ENCODE measurements around the gene CCDC6. TPM values are rescaled to one million over a fixed set of nuclear protein-coding genes. Genes with fewer than 3 reads are reported as not detected.

CCDC6 gene
- total RNA-seq, 4 donors from 2014 or later, result 26.6 to 43.3 (median 29.5) TPM

DNA sequence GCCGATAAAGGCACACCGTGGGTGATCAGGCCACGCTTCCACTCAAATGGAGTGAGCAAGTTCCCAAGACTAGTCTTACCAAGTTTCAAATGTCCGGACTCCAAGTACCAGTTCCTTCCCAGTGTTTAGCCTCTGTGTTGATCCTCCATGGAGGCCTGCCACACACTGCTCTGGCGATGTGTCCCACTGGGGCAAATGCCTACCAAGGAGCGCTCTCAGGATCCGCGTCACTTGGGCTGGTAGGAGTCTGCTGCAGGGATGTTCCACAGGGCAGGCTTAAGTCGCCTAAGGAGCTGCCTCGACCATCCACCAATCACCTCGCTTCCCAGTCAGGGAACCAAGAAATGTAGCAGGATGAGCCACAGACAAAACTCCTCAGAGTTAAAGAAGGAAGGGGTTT is 135.7 kb downstream of the CCDC6 start:
- intact Hi-C loops (cut with DNase I; ENCODE audit: low total_unique reads) (no loop called here), in situ Hi-C loops (cut with MboI; ENCODE audit: low sequenced_read_pairs in 4 of 4) (no loop called here)
- H3K36me3 ChIP-seq, result no peaks in the 10 kb centered on the region
- H3K27ac ChIP-seq, result no peak overlapping the region
- no peak overlapping the region for H3K4me3 ChIP-seq
- H3K27me3 ChIP-seq, result no peaks in the 10 kb centered on the region
- H3K4me1 ChIP-seq, result no peaks in the 10 kb centered on the region
- TF ChIP-seq, protein P1, sequence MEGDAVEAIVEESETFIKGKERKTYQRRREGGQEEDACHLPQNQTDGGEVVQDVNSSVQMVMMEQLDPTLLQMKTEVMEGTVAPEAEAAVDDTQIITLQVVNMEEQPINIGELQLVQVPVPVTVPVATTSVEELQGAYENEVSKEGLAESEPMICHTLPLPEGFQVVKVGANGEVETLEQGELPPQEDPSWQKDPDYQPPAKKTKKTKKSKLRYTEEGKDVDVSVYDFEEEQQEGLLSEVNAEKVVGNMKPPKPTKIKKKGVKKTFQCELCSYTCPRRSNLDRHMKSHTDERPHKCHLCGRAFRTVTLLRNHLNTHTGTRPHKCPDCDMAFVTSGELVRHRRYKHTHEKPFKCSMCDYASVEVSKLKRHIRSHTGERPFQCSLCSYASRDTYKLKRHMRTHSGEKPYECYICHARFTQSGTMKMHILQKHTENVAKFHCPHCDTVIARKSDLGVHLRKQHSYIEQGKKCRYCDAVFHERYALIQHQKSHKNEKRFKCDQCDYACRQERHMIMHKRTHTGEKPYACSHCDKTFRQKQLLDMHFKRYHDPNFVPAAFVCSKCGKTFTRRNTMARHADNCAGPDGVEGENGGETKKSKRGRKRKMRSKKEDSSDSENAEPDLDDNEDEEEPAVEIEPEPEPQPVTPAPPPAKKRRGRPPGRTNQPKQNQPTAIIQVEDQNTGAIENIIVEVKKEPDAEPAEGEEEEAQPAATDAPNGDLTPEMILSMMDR (IDR thresholded peaks at IDR 0.05 in 4 of 5, conservative IDR thresholded peaks at IDR 0.05 in 1 of 5), result no peak
- TF ChIP-seq POLR2A (IDR thresholded peaks at IDR 0.05), result no peak
- ATAC-seq (no peak), DNase-seq (no peak)
- H3K9me3 ChIP-seq, result no peaks in the 10 kb centered on the region

DNA sequence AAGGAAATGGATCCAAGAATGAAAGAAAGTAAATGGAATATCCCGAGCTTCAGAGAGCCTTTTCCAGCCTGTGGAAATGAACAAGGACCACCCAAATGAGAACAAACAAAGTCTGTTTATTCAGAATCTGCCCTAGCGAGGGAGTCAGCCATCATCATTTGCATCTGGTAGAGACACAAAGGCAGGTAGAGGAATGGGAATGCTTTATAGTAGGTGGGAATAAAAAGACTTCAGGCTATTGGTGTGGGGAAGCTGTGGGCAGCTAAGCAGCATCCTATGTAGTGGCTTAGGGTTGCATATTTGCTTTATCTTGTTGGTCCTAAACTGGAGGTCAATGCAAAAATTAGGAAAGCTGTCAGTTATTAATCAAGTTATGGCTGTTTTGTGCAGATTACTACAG is 143.9 kb downstream of the CCDC6 start:
- Histone ChIP-seq H3K9me3 (no peaks in the 10 kb centered on the region), H3K4me1 (no peaks in the 10 kb centered on the region), H3K4me3 (no peak overlapping the region), H3K27me3 (no peaks in the 10 kb centered on the region), H3K36me3 (no peaks in the 10 kb centered on the region), H3K27ac (no peak overlapping the region)
- intact Hi-C loops (cut with DNase I; ENCODE audit: low total_unique reads), result no loop called here
- in situ Hi-C loops (cut with MboI; ENCODE audit: low sequenced_read_pairs in 4 of 4), result no loop called here
- TF ChIP-seq POLR2A (IDR thresholded peaks at IDR 0.05), result no peak
- TF ChIP-seq, protein P1 (IDR thresholded peaks at IDR 0.05 in 4 of 5, conservative IDR thresholded peaks at IDR 0.05 in 1 of 5), result no peak
- no peak for ATAC-seq
- no peak for DNase-seq

DNA sequence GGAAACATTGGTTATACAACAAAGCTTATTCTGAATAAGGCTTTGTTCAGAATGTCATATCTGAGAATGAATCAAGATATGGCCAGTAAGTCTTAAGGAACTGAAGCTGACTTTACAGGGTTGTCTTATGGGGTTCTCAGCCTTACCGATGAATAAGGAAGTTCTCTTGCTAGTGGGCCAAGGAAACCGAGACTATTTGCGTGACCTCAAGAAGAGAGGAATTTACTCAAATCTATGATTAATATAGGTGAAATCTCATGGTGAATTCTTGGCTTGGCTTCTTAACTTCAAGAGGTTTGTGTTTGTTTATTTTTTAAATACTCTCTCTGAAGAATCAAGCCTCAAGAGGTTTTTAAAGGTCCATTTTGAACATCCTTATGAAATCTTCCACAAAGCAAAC is 148.4 kb downstream of the CCDC6 start:
- intact Hi-C loops (cut with DNase I; ENCODE audit: low total_unique reads), result no loop called here

DNA sequence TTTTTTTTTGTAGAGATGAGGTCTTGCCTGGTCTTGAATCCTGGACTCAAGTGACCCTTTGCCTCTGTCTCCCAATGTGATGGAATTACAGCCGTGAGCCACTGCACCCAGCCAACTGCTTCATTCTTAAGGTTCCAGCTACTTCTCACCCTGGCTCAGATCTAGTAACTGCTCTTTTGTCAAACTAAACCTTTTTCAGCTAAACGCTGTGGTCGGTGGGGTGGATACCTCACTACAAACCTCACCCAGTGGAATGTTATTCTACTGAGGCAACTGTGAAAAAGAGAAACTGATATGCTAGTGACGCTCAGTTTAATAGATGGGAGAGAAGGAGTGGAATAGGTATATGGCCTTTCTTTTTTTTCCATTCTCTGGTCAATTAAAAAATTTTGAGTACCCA is 151.4 kb downstream of the CCDC6 start:
- Histone ChIP-seq H3K9me3 (no peaks in the 10 kb centered on the region), H3K36me3 (no peaks in the 10 kb centered on the region), H3K4me3 (no peak overlapping the region), H3K27ac (peak overlapping the region; percentile 84 to 93 (median 89)), H3K4me1 (peaks cover 15 to 18% of the 10 kb centered on the region in 2 donors), H3K27me3 (no peaks in the 10 kb centered on the region)
- intact Hi-C loops (cut with DNase I; ENCODE audit: low total_unique reads), result loop anchor here (2.0 kb wide), 1 partner anchor 278 kb away; no protein-coding TSS in a partner anchor
- ATAC-seq, result no peak
- DNase-seq, result peak in 1 of 2 donors; percentile 23
- in situ Hi-C loops (cut with MboI; ENCODE audit: low sequenced_read_pairs in 4 of 4), result no loop called here
- no peak for TF ChIP-seq POLR2A (IDR thresholded peaks at IDR 0.05)
- TF ChIP-seq, protein P1 (IDR thresholded peaks at IDR 0.05 in 4 of 5, conservative IDR thresholded peaks at IDR 0.05 in 1 of 5), result no peak

More for the DNA sequence above, 148.4 kb downstream of the CCDC6 start:
- ATAC-seq (no peak), DNase-seq (no peak)
- no peaks in the 10 kb centered on the region for H3K9me3 ChIP-seq
- no peak for TF ChIP-seq POLR2A (IDR thresholded peaks at IDR 0.05)
- TF ChIP-seq, protein P1 (IDR thresholded peaks at IDR 0.05 in 4 of 5, conservative IDR thresholded peaks at IDR 0.05 in 1 of 5), result no peak
- in situ Hi-C loops (cut with MboI; ENCODE audit: low sequenced_read_pairs in 4 of 4), result no loop called here
- H3K36me3 ChIP-seq, result no peaks in the 10 kb centered on the region
- no peaks in the 10 kb centered on the region for H3K27me3 ChIP-seq
- H3K4me1 ChIP-seq, result peaks cover 9 to 13% of the 10 kb centered on the region in 2 donors
- no peak overlapping the region for H3K27ac ChIP-seq
- no peak overlapping the region for H3K4me3 ChIP-seq

DNA sequence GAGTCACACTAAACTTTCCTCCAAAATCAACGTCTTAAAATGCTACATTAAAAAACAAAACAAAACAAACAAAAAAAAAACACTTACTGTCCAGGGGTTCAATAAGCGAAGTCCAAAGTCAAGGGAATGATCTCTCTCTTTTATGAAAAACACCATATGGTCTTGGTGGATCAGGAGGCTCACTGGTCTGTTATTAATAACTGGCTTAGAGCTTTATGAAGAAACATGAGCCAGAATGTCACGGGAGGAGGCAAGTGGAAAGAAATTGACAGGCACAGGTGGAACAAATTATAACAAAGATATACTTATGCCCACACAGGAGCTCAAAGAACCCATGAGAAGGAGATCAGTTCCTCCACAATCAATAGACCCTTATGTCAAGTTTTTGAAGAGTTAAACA is 153.1 kb downstream of the CCDC6 start, which contains the start of gene MRLN:
Gene MRLN, minus strand, starts transcription at position 189 of the 400 bp plus-strand sequence.
- peak; percentile 68 to 86 for TF ChIP-seq POLR2A (IDR thresholded peaks at IDR 0.05)
- TF ChIP-seq, protein P1 (IDR thresholded peaks at IDR 0.05 in 4 of 5, conservative IDR thresholded peaks at IDR 0.05 in 1 of 5), result no peak
- DNase-seq (peak; percentile 45 to 56), ATAC-seq (peak; percentile 91 to 95)
- H3K27me3 ChIP-seq, result no peaks in the 10 kb centered on the region
- intact Hi-C loops (cut with DNase I; ENCODE audit: low total_unique reads) (loop anchor here (1.0 to 2.0 kb wide), 4 partner anchors 29 to 1410 kb away; partner anchors contain the start of gene SLC16A9), in situ Hi-C loops (cut with MboI; ENCODE audit: low sequenced_read_pairs in 4 of 4) (no loop called here)
- peaks cover 29 to 32% of the 10 kb centered on the region in 2 donors for H3K4me1 ChIP-seq
- H3K9me3 ChIP-seq, result no peaks in the 10 kb centered on the region
- H3K27ac ChIP-seq, result peak within 1 kb of the TSS; percentile 84 to 93 (median 89)
- no peaks in the 10 kb centered on the region for H3K36me3 ChIP-seq
- peak within 1 kb of the TSS; percentile 40 to 64 (median 63) for H3K4me3 ChIP-seq

Measured in gastrocnemius medialis (tissue), 4 donors.